IMR-90 (cell line): ENCODE results near the gene NAV2. TPM values are rescaled to one million over a fixed set of nuclear protein-coding genes. Genes with fewer than 3 reads are reported as not detected.

Experiments used
- ATAC-seq: fragments of 200-7000 bp; cut with Tn5 transposase; 2 replicates; pipeline ENCODE4 v1.9.1; 2020; ENCODE audit warnings: low read depth, mild to moderate bottlenecking, moderate library complexity
- BruUV-seq: library from RNA; stranded (reverse); fragments of 400-500 nt; replicated peaks from 2 replicates; lab custom pipeline; 2021; lab: Mats Ljungman, UMichigan
- CTCF ChIA-PET: fragments of 300-600 bp; formaldehyde crosslinking; extraction: SDS; loops from one replicate; lab custom pipeline; 2021; ENCODE audit warnings: antibody characterized with exemption; lab: Yijun Ruan, JAX
- POLR2A ChIA-PET: fragments of 300-600 bp; sonication (Branson Sonifier 250); formaldehyde crosslinking; loops from one replicate; lab custom pipeline; 2022; ENCODE audit warnings: antibody characterized with exemption; ENCODE audit not compliant: unreplicated experiment; lab: Charles Lee
- DNase-seq: peaks from one replicate; pipeline ENCODE4 v3.0.0; 2013
- H2AFZ ChIP-seq: replicated peaks from 2 replicates; pipeline ENCODE3; 2013; ENCODE audit warnings: low read length, mild to moderate bottlenecking; ENCODE audit not compliant: poor library complexity
- H2AK5ac ChIP-seq: 2 replicates; pipeline ENCODE4 v1.6.1; 2013; ENCODE audit warnings: low read depth, low read length, inconsistent platforms
- H2AK9ac ChIP-seq: replicated peaks from 2 replicates; pipeline ENCODE3; 2013; ENCODE audit warnings: mild to moderate bottlenecking, low read depth, low read length, moderate library complexity; ENCODE audit not compliant: poor library complexity
- H2BK120ac ChIP-seq: 2 replicates; pipeline ENCODE4 v1.6.1; 2013; ENCODE audit warnings: low read depth, low read length, inconsistent platforms
- H2BK15ac ChIP-seq: 3 replicates; pipeline ENCODE4 v1.6.1; 2013; ENCODE audit warnings: low read depth, low read length, inconsistent platforms
- H2BK20ac ChIP-seq: 2 replicates; pipeline ENCODE4 v1.6.1; 2013; ENCODE audit warnings: low read depth, mild to moderate bottlenecking, inconsistent platforms, low read length, moderate library complexity
- H2BK5ac ChIP-seq: 2 replicates; pipeline ENCODE4 v1.6.1; 2013; ENCODE audit warnings: mild to moderate bottlenecking, low read depth, low read length, inconsistent platforms; ENCODE audit not compliant: poor library complexity, severe bottlenecking
- H3K14ac ChIP-seq: replicated peaks from 2 replicates; pipeline ENCODE4 v1.6.1; 2013; ENCODE audit warnings: low read depth, low read length, inconsistent platforms
- H3K18ac ChIP-seq: 2 replicates; pipeline ENCODE4 v1.6.1; 2013; ENCODE audit warnings: low read depth, low read length, control low read depth
- H3K23ac ChIP-seq: 2 replicates; pipeline ENCODE4 v1.6.1; 2013; ENCODE audit warnings: low read depth, low read length, inconsistent platforms
- H3K27ac ChIP-seq: 2 replicates; pipeline ENCODE4 v1.5.1; 2013; ENCODE audit warnings: mild to moderate bottlenecking, control low read depth, low read length; ENCODE audit not compliant: insufficient read depth
- H3K27me3 ChIP-seq: 2 replicates; pipeline ENCODE4 v1.6.1; 2013; ENCODE audit warnings: low read length; ENCODE audit not compliant: control insufficient read depth, insufficient read depth
- H3K36me3 ChIP-seq: 2 replicates; pipeline ENCODE4 v1.6.1; 2013; ENCODE audit warnings: low read length, mixed read lengths; ENCODE audit not compliant: control insufficient read depth, insufficient read depth
- H3K4ac ChIP-seq: 2 replicates; pipeline ENCODE4 v1.6.1; 2013; ENCODE audit warnings: low read depth, low read length, inconsistent platforms
- H3K4me1 ChIP-seq: 2 replicates; pipeline ENCODE4 v1.6.1; 2013; ENCODE audit warnings: low read length, mixed read lengths; ENCODE audit not compliant: control insufficient read depth, insufficient read depth
- H3K4me2 ChIP-seq: 2 replicates; pipeline ENCODE4 v1.6.1; 2013; ENCODE audit warnings: low read depth, mild to moderate bottlenecking, control low read depth, low read length, moderate library complexity
- H3K4me3 ChIP-seq: 2 replicates; pipeline ENCODE4 v1.5.1; 2013; ENCODE audit warnings: low read depth, mild to moderate bottlenecking, control low read depth, low read length, moderate library complexity; ENCODE audit not compliant: insufficient read depth
- H3K56ac ChIP-seq: 2 replicates; pipeline ENCODE4 v1.6.1; 2013; ENCODE audit warnings: low read length, inconsistent platforms; ENCODE audit not compliant: insufficient read depth; ENCODE audit errors: extremely low read depth
- H3K79me1 ChIP-seq, 2 experiments: 2 replicates each; pipeline ENCODE4 v1.6.1; 2013; ENCODE audit warnings: low read length in 2 of 2, inconsistent platforms in 1 of 2, low read depth in 1 of 2
- H3K9ac ChIP-seq: 2 replicates; pipeline ENCODE4 v1.6.1; 2013; ENCODE audit warnings: low read depth, low read length, control low read depth
- H3K9me1 ChIP-seq: 2 replicates; pipeline ENCODE4 v1.6.1; 2013; ENCODE audit warnings: low read length, inconsistent platforms; ENCODE audit not compliant: insufficient read depth
- H3K9me3 ChIP-seq: 2 replicates; pipeline ENCODE4 v1.6.1; 2013; ENCODE audit warnings: low read length; ENCODE audit not compliant: control insufficient read depth, insufficient read depth
- H4K20me1 ChIP-seq: 2 replicates; pipeline ENCODE4 v1.6.1; 2013; ENCODE audit warnings: low read length, inconsistent platforms; ENCODE audit not compliant: insufficient read depth
- H4K5ac ChIP-seq: 2 replicates; pipeline ENCODE4 v1.6.1; 2013; ENCODE audit warnings: mild to moderate bottlenecking, low read depth, low read length, control low read depth
- H4K8ac ChIP-seq, 2 experiments: 2 replicates each; pipeline ENCODE4 v1.6.1; 2013; ENCODE audit warnings: low read depth in 2 of 2, low read length in 2 of 2, control low read depth in 1 of 2, inconsistent platforms in 1 of 2
- H4K91ac ChIP-seq: 2 replicates; pipeline ENCODE4 v1.6.1; 2013; ENCODE audit warnings: low read depth, low read length, inconsistent platforms; ENCODE audit not compliant: insufficient read depth
- BHLHE40 ChIP-seq: fragments of 150-350 bp; IDR thresholded peaks from 2 replicates; pipeline ENCODE4 v1.6.1; 2016; ENCODE audit warnings: mild to moderate bottlenecking, low read depth, low read length
- CTCF ChIP-seq: conservative IDR thresholded peaks from 2 replicates; pipeline ENCODE4 v1.5.1; 2012; ENCODE audit warnings: mild to moderate bottlenecking, low read depth, low read length, improper control_type of control experiment
- FOS ChIP-seq: fragments of 150-350 bp; IDR thresholded peaks from 2 replicates; pipeline ENCODE4 v1.6.1; 2016; ENCODE audit warnings: low read depth, low read length
- MXI1 ChIP-seq: IDR thresholded peaks from 2 replicates; pipeline ENCODE4 v1.6.1; 2012; ENCODE audit warnings: low read depth, mild to moderate bottlenecking, low read length, moderate library complexity, borderline replicate concordance
- NFE2L2 ChIP-seq: fragments of 150-350 bp; IDR thresholded peaks from 2 replicates; pipeline ENCODE4 v1.6.1; 2016; ENCODE audit warnings: low read depth, mild to moderate bottlenecking, low read length
- RCOR1 ChIP-seq: IDR thresholded peaks from 2 replicates; pipeline ENCODE4 v1.6.1; 2012; ENCODE audit warnings: mild to moderate bottlenecking, low read length, improper control_type of control experiment; ENCODE audit not compliant: insufficient replicate concordance
- RFX5 ChIP-seq: IDR thresholded peaks from 2 replicates; pipeline ENCODE4 v1.8.0; 2012; ENCODE audit warnings: low read depth, mild to moderate bottlenecking, low read length, moderate library complexity
- SMC3 ChIP-seq: fragments of 150-350 bp; IDR thresholded peaks from 2 replicates; pipeline ENCODE4 v1.6.1; 2016; ENCODE audit warnings: low read depth, mild to moderate bottlenecking, antibody characterized with exemption, low read length, moderate library complexity
- USF2 ChIP-seq: fragments of 150-350 bp; IDR thresholded peaks from 2 replicates; pipeline ENCODE4 v1.6.1; 2017; ENCODE audit warnings: mild to moderate bottlenecking, antibody characterized with exemption, low read length, low read depth
- WGBS, 2 experiments: methylation state at CpG; one replicate each; pipeline versions ENCODE4 v1.1.5 to v1.1.7; 2013; ENCODE audit warnings: missing lambda C conversion rate in 2 of 2; ENCODE audit not compliant: insufficient read length in 1 of 2; ENCODE audit errors: extremely low coverage in 2 of 2; 5-methylcytosine and 5-hydroxymethylcytosine counted together
- dilution Hi-C: fragments of 300-500 bp; cut with HindIII; formaldehyde crosslinking; loops from one replicate; pipeline ENCODE4 v1.14.3; 2018; ENCODE audit warnings: low sequenced_read_pairs; ENCODE audit not compliant: unreplicated experiment
- in situ Hi-C: fragments of 300-500 bp; cut with MboI; formaldehyde crosslinking; loops from 3 replicates; pipeline ENCODE4 v1.14.3; 2019; ENCODE audit warnings: low sequenced_read_pairs, inconsistent platforms, mixed read lengths
- intact Hi-C: fragments of 100-400 bp; cut with micrococcal nuclease; formaldehyde crosslinking; loops from 2 replicates; pipeline ENCODE4 v1.10.0; 2022
- polyA plus RNA-seq, 3 experiments: library from polyadenylated mRNA; depleted of rRNA; stranded (reverse); fragments of >200 nt; gene quantifications; 2 replicates each; pipeline ENCODE4 v1.2.3, GENCODE V29; 2012; ENCODE audit warnings: low replicate concordance in 1 of 3
- total RNA-seq: library from RNA; depleted of rRNA; stranded (reverse); fragments of >200 nt; gene quantifications from 2 replicates; pipeline ENCODE4 v1.2.3, GENCODE V29; 2012

Gene NAV2
- total and polyA plus RNA-seq, 2 of the 4 experiments (the other 2 are of a cell fraction), result 4.5 to 12.6 TPM

- no peak overlapping the region for H2AFZ ChIP-seq
- no peak overlapping the region for H3K18ac ChIP-seq
- no peak overlapping the region for H3K14ac ChIP-seq
- H2BK15ac ChIP-seq, result no peak overlapping the region
- H3K79me1 ChIP-seq, result peaks cover 15 to 20% of the 10 kb centered on the region in 2 experiments; a peak in 3 of 4 replicates
- WGBS, 2 experiments, result no CpG with 5 or more reads among the region's 1 CpG
- H3K9me3 ChIP-seq, result no peaks in the 10 kb centered on the region
- no peak overlapping the region for H2BK5ac ChIP-seq
- no peak overlapping the region for H2BK120ac ChIP-seq
- no peak overlapping the region for H3K4me3 ChIP-seq
- no peak for ATAC-seq
- no TSS peak for BruUV-seq
- no peak overlapping the region for H4K5ac ChIP-seq
- H2AK5ac ChIP-seq, result no peak overlapping the region
- no peaks in the 10 kb centered on the region for H3K4me1 ChIP-seq
- H3K27ac ChIP-seq, result no peak overlapping the region
- no peak overlapping the region for H2AK9ac ChIP-seq
- in situ Hi-C loops (no loop called here), dilution Hi-C loops (no loop called here), intact Hi-C loops (no loop called here)
- no peak overlapping the region for H3K4me2 ChIP-seq
- H4K8ac ChIP-seq, result no peak overlapping the region
- ChIA-PET POLR2A (no interaction called here), CTCF (no interaction called here)
- H3K4ac ChIP-seq, result no peak overlapping the region
- H3K56ac ChIP-seq, result no peak overlapping the region
- H4K20me1 ChIP-seq, result no peaks in the 10 kb centered on the region; the same call in 1 of the 2 replicates
- H3K23ac ChIP-seq, result no peak overlapping the region
- H3K36me3 ChIP-seq, result 0 out of 2 replicates have a peak, but pooled peaks cover 3% of the 10 kb centered on the region
- peaks cover 8% of the 10 kb centered on the region; the same call in 1 of the 2 replicates for H3K9me1 ChIP-seq
- TF ChIP-seq BHLHE40 (no peak), MXI1 (no peak), RCOR1 (no peak), USF2 (no peak), SMC3 (no peak), CTCF (no peak), NFE2L2 (no peak), RFX5 (no peak), FOS (no peak)
- H3K9ac ChIP-seq, result no peak overlapping the region
- DNase-seq, result no peak
- no peaks in the 10 kb centered on the region for H3K27me3 ChIP-seq
- H2BK20ac ChIP-seq, result no peak overlapping the region
- H4K91ac ChIP-seq, result no peak overlapping the region
Measured at GRCh38 chr11:19972651-19973050, 260.0 kb downstream of the NAV2 start.
